HG02588 (cell line): ENCODE results near the gene PRUNE2.

Source experiments
- ATAC-seq: cut with Tn5 transposase; IDR thresholded peaks from one replicate; pipeline ENCODE4 v1.9.1; 2021; ENCODE audit warnings: mild to moderate bottlenecking, moderate library complexity; ENCODE audit not compliant: unreplicated experiment

Gene PRUNE2

DNA sequence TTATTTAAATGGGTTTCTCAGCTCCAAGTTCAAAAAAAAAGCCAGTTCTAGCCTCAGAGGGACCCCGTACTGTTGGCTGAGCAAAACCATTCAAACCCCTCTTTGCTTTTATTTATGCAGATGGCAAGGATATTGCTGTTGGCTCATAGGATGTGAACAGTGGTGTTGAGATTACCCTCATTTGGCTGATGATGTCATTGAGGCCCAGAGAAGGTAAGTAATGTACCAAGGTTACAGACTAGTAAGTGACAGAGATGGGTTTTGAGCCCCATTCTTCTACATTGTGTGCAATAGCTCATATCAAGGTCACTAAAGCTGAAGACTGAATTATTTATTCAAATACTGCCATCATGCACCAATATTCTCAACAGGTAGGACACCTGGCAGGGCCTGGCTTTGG lies 263.8 kb downstream of the PRUNE2 start:
- ATAC-seq: no peak

DNA sequence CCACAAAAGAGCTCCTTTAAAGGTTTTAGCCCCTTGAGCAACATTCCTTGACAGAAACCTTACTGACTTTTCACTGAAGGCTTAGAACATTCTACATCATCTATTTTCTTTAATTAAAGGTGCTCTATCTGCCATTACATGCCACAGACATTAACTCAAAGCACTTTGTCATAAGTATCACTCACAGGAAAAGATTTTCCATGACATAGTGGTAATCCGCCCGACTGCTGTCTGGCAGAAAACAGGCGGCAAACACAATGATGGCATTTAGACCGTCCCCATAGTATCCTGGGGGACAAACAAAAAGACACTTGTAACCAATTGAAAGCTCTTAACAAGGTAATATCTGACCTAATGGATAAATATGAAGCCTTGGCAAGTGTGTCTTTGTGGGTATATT lies 267.9 kb downstream of the PRUNE2 start:
- ATAC-seq: no peak

GRCh38 chr9:76637416-76637815 lies 268.5 kb downstream of the PRUNE2 start:
- no peak for ATAC-seq

- no peak for ATAC-seq
Observed at GRCh38 chr9:76634356-76635054, 271.4 kb downstream of the PRUNE2 start.

- no peak for ATAC-seq
Observed at GRCh38 chr9:76630916-76631315, 275.0 kb downstream of the PRUNE2 start.

GRCh38 chr9:76629205-76629990 lies 276.5 kb downstream of the PRUNE2 start:
- ATAC-seq: no peak

DNA sequence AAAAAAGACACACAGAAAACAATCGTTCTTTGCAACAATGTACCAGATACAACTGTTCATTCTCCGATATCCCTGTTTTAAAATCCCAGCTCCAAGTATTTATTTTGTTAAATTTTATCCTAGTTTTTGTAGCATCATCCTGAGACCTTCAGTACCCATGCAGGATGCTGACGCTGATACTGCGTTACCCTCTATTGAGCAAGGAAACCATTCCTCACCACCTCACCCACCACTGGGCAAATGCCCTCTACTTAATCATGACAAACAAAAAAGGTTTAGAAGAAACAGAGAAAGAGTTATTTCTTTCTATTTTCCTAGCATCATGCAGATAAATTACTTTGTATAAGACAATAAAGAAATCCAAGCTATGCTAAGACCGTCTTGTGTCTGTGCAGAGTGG lies 277.8 kb downstream of the PRUNE2 start:
- ATAC-seq: no peak

GRCh38 chr9:76626980-76627379 lies 278.9 kb downstream of the PRUNE2 start:
- ATAC-seq: no peak

DNA sequence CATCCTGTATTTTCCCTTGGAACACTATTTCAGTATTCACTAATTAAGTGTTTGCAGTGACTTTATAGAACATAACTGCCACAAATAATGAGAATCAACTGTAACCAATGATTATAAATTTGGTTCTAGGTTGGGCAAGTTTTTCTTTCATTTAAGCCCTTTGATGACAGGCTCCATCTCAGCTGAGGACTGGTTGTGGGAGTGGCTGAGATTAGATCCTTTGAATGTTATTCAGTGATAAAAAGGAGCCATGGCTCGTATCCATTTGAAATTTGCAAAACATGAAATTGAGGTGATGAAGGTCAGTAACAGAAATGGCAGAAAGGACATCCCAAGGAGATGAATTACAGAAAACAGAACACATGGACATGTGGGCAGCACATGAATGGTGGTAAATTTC lies 279.8 kb downstream of the PRUNE2 start:
- ATAC-seq: no peak

- peak; percentile 98 for ATAC-seq
Observed at GRCh38 chr9:76624391-76625048, 281.4 kb downstream of the PRUNE2 start.

DNA sequence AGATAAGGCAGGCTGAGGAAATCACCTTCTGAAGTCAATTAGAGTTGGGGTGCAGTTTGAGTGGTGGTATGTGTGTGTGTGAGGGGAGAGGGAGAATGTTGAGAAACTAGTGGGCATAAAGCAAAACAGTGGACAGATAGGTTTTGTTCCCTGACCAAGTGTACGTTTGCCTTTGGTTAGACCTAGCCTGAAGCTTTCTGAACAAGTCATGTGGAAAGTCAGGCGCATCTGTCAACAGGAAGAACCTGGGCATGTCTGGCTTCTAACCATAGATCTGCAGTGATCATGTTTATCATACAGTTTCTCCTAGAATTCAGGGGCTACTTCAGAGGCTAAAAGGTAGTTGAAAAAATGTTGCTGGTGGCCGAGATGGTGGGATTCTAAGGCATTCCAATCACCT lies 284.9 kb downstream of the PRUNE2 start:
- ATAC-seq: no peak

DNA sequence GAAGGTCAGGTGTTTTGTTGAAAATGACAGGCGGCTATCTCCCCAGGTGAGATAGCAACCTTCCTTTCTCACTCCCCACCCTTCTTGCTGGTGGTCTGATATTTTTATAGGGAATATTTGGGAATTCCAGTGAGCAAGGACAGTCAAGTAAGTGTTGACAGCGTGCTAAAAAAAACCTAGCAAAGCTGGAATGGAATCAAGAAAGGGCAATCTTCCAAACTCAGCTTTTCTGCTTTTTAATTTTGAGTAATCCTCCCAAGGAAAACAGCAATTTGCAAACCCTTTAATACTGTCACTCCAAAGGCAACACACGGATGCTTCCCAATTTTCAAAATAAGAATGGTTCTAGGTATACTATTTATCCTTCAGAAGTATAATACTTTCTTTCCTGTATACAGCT lies 285.3 kb downstream of the PRUNE2 start:
- ATAC-seq: no peak

- no peak for ATAC-seq
Observed at GRCh38 chr9:76619640-76620039, 286.3 kb downstream of the PRUNE2 start.

DNA sequence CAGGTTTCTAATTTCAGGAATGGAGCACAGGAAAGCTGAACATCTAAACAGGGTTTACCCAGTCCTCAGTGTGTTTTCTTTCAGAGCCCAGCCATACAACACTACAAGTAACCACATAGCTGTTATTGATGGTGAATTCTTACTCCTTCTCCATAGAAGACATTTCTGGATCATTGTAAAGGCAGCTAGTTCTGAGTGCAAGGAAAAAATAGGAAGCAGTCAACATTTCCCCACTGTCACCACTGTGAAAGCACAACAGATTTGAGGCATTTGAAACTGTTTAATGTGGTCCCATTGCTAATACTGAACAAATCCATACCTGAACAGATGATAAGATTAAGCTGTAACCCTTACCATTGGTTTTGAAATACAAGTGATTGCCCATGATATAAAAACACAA lies 286.7 kb downstream of the PRUNE2 start:
- no peak for ATAC-seq

DNA sequence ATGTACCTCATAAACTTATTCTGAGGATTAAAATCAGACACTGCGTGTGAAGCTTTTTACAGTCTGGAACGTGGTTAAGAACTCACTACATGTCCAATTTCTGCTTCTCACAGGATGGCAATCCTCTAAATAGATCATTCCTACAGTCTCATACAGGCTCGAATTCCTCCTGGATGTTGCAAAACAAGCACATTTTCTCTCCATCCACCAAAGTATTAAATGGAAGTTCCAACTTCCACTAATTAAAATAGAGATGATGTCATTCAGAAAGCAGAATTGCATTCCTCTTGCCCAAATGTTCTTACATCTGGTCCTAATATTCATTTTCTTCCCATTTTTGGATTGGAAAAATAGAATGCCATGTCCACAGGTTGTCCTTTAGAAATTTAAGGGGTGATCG lies 287.2 kb downstream of the PRUNE2 start:
- no peak for ATAC-seq

DNA sequence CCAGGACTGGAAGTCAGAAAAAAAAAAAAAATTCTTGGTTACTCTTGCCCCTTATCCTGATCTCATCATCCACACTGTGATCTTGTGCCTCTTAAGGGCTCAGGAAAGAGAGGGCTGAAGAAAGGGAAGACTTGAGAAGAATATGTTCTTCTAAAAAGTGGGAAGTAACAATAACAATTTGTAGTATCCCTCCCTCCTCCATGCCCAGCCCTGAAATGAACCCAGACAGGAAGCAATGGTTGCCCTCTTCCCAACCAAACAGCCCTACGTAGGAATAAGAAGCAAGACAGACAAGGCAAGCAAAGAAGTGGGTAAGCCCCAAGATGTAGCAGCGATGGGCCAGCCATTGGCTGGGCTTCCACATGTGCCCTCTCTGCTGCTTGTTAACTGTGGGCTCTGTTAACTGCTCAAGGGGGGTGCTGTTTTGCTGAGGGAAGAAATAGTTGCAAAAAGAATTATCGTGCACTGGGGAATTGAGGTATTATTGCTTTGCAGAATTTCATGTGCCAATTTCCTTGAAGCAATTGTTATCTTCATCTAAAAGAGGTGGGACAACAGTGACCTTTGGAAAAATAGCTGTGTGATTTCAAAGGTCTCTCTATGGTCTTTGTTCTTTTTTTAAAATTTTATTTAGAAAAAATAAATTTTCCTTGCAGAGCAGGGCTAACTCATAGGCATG lies 288.3 kb downstream of the PRUNE2 start:
- no peak for ATAC-seq

DNA sequence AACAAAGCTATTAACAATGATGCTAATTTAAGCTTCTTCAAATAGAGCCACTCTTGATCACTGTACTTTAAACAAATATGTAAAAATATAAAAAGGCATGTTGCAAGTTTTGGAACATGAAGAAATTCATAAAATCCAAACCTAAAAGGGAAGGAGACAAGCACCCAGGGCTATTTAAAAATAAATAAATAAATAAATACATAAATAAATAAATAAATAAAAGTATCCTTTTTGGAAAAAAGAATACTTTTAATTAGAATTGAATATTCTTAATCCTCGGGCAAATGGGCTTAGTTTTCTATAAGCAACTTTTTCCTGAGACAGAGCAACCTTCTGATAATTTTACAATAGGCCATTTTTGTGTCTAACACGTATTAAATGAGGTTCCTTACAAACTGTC lies 289.1 kb downstream of the PRUNE2 start:
- ATAC-seq: no peak

DNA sequence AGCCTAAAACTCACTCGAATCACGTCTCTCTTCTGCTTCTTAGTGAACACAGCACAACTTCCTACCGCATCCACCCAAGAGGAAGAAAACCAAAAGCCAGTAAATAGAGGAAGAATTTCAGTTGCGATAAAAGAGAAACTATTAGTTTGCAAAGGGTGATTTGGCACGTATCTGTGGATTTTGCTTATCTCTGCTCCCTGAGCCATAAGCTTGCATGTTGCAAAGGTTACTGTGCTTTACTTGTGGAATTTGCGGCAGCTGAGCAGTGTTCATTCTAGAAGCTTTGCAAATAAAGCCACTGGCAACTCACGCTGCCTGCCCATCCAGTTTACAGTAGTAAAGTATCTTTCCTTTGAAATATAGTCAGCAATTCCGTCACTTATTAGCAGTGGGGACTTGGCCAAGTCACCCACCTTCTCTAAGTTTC lies 290.7 kb downstream of the PRUNE2 start:
- no peak for ATAC-seq

DNA sequence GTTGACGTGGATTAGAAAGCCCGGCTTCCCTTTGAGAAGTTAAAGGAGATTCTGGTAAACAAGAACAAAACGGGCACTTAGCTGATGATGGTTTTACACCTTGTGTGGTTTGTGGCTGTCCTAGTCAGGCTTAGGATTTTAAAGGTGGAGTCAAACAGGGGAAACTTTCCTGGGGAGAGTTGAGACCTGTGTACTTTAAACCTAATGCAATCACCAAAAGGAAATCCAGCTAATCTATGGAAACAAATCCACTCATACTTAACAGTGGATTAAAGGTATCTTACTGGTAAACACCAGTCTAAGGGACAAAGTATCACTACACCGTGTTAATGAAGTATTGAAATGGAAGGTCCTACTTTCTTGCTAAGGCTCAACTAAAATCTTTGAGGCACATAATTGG lies 291.9 kb downstream of the PRUNE2 start:
- no peak for ATAC-seq

DNA sequence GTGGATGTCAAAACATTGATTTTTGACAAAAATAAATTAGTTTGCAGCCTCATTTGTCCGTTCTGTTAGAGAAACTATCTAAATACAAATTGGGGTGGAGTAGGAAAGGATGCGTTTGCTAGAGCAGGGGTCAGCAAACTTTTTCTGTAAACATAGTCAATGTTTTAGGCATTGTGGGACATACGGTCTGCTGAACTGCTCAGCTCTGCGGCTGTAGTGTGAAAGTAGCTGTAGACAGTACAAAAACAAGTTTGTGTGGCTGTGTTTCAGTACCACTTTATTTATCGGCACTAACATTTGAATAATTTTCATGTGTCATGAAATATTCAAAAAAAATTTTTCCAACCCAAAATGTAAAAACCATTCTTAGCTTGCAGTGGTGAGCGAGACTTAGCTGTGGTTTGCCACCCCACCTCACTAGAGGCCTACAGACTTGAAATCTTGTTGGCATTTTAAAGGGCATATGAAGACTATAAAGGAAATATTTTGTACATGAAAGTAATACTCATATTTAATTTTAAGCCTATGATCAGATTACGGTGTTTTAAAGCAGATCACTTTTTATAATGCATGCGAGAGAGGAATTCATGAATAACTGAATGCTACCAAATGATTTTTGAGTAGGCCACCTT lies 292.6 kb downstream of the PRUNE2 start:
- no peak for ATAC-seq

DNA sequence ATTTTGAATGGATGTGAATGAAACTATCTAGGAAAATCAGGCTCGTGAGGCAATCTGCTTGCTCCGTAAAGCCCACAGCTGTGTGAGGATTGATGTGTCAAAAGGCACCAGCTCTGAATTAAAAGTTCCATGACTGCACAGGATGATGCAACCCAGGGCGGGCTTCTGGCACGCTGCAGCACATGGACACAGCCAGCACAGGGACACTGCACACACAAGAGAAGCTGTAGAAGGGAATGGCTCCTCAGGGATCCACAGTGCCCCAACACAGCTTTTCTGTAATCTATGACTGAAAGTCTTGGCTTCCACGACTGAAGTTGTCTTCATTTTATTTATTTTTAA lies 295.9 kb downstream of the PRUNE2 start:
- no peak for ATAC-seq
